ENCODE results near the gene ARHGEF4. TPM values are rescaled to one million over a fixed set of nuclear protein-coding genes. Genes with fewer than 3 reads are reported as not detected.

The ARHGEF4 gene
- total and polyA plus RNA-seq, 10 donors: 0.19 to 0.88 (median 0.46) TPM; not detected in 2

GRCh38 chr2:130851624-130852382 is 15.1 kb downstream of the ARHGEF4 start:
- DNase-seq: no peak
- no peaks in the 10 kb centered on the region for H3K36me3 ChIP-seq
- TF ChIP-seq POLR2AphosphoS5 (IDR thresholded peaks at IDR 0.05) (no peak), CTCF (IDR thresholded peaks at IDR 0.05 in 8 of 11, conservative IDR thresholded peaks at IDR 0.05 in 3 of 11) (no peak), POLR2A (IDR thresholded peaks at IDR 0.05) (no peak)
- no peaks in the 10 kb centered on the region for H3K4me1 ChIP-seq
- peaks cover 0 to 9% (median 0%) of the 10 kb centered on the region in 8 donors for H3K9me3 ChIP-seq
- H3K27me3 ChIP-seq (replicated peaks in 1 of 7): peaks cover 0 to 18% (median 0%) of the 10 kb centered on the region in 7 donors
- WGBS, 5 donors: 71 to 85% (median 77%) methylated on average over 10 to 14 of the region's 14 CpGs
- H3K27ac ChIP-seq: no peak overlapping the region
- intact Hi-C loops (cut with DNase I; ENCODE audit: low total_unique reads): no loop called here
- H3K4me3 ChIP-seq: no peak overlapping the region

GRCh38 chr2:130852521-130853115 is 15.9 kb downstream of the ARHGEF4 start:
- peaks cover 0 to 18% (median 0%) of the 10 kb centered on the region in 7 donors for H3K27me3 ChIP-seq (replicated peaks in 1 of 7)
- intact Hi-C loops (cut with DNase I; ENCODE audit: low total_unique reads): no loop called here
- no peak for TF ChIP-seq CTCF (IDR thresholded peaks at IDR 0.05 in 8 of 11, conservative IDR thresholded peaks at IDR 0.05 in 3 of 11)
- no peak for TF ChIP-seq POLR2A (IDR thresholded peaks at IDR 0.05)
- TF ChIP-seq POLR2AphosphoS5 (IDR thresholded peaks at IDR 0.05): no peak
- WGBS, 5 donors: 80 to 94% (median 87%) methylated on average over 8 to 18 of the region's 18 CpGs
- H3K27ac ChIP-seq: no peak overlapping the region
- DNase-seq: no peak
- no peaks in the 10 kb centered on the region for H3K36me3 ChIP-seq
- peaks cover 0 to 9% (median 0%) of the 10 kb centered on the region in 8 donors for H3K9me3 ChIP-seq
- H3K4me1 ChIP-seq: no peaks in the 10 kb centered on the region
- H3K4me3 ChIP-seq: no peak overlapping the region

DNA sequence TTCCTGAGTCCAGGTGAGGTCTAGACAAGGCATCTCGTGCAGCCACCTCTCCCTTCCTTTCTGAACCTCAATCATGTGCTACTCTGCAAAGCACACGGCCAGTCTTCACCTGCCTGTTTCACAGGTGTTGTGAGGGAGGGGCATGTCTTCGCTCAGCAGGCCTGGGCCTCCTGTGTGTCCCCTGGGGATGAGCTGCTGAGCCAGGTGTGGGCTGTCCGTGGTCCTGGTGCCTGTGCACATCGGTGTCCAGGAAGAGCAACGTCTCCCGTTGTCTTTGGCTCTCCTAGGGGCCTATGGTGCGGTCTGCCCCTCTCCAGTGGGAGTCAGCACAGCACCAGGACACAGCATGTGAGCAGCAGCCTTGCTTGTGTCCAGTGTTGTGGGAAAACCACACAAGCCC is 16.7 kb downstream of the ARHGEF4 start:
- Histone ChIP-seq H3K4me3 (no peak overlapping the region), H3K4me1 (no peaks in the 10 kb centered on the region), H3K27me3 (replicated peaks in 1 of 7) (peaks cover 0 to 18% (median 0%) of the 10 kb centered on the region in 7 donors), H3K9me3 (peaks cover 0 to 9% (median 0%) of the 10 kb centered on the region in 8 donors), H3K36me3 (no peaks in the 10 kb centered on the region), H3K27ac (no peak overlapping the region)
- TF ChIP-seq POLR2AphosphoS5 (IDR thresholded peaks at IDR 0.05) (no peak), CTCF (IDR thresholded peaks at IDR 0.05 in 8 of 11, conservative IDR thresholded peaks at IDR 0.05 in 3 of 11) (no peak), POLR2A (IDR thresholded peaks at IDR 0.05) (no peak)
- intact Hi-C loops (cut with DNase I; ENCODE audit: low total_unique reads): no loop called here
- 61 to 82% (median 76%) methylated on average over 3 to 8 of the region's 8 CpGs for WGBS, 5 donors
- DNase-seq: peak; percentile 65

DNA sequence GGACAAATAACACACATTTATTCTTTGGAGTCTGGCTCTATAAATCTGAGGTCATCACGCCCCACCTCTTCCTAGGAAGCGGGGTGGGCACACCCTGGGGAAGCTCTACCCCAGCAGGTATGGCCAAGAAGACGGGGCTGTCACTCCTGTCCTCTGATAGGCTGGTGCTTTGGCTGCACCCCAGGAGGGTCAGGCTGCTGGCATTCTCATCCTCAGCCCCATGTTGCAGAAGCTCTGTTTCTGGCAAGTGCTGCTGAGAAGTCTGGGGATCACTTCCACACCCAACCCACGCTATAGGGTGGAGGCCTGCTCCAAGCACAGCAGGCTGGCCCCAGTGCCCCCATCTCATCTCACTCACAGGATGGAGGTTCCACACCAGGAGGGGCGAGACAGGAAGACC is 17.6 kb downstream of the ARHGEF4 start:
- Histone ChIP-seq H3K9me3 (peaks cover 0 to 9% (median 0%) of the 10 kb centered on the region in 8 donors), H3K27me3 (replicated peaks in 1 of 7) (peaks cover 0 to 18% (median 0%) of the 10 kb centered on the region in 7 donors), H3K4me1 (no peaks in the 10 kb centered on the region), H3K4me3 (no peak overlapping the region), H3K27ac (no peak overlapping the region), H3K36me3 (no peaks in the 10 kb centered on the region)
- no peak for TF ChIP-seq POLR2A (IDR thresholded peaks at IDR 0.05)
- intact Hi-C loops (cut with DNase I; ENCODE audit: low total_unique reads): no loop called here
- 75 to 90% (median 77%) methylated on average over 5 of the region's 5 CpGs for WGBS, 5 donors
- peak; percentile 49 for DNase-seq

All from spleen (tissue), 11 donors.